ENCODE measurements around the gene PSMD5. TPM values are rescaled to one million over a fixed set of nuclear protein-coding genes. Genes with fewer than 3 reads are reported as not detected.

Gene PSMD5
- total and polyA plus RNA-seq, 10 of the 15 experiments (the other 5 are each of a cell fraction or from before 2014, with no cell fraction given) = 8.8 to 47.7 (median 25.1) TPM

DNA sequence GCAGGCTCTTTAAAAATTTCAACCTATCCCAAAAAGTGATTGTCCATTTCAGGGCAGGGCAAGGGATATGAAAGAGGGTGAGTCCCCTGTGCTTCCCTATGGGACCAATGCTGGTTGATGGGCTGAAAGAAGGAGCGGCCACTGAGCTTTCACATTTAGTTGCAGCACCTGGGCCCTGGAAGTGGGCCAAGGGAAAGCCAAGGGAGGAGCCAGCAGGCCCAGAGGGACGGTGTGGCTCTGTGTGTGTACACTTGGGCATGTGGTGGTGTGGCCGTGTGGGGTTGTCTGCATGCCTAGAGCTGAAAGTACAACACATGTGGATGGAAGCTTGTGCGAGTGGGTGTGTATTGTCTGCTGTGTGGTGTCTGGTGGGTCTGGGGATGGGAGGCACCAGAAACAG lies 14.0 kb upstream of the PSMD5 start:
- SMC1A ChIA-PET (ENCODE audit: uncharacterized antibody, unreplicated experiment) = interaction anchor here (1.6 kb wide), 1 partner anchor 11 kb away, joined by 3 read pairs; no protein-coding TSS in a partner anchor

More for the DNA sequence above, 14.0 kb upstream of the PSMD5 start:
- RAD21 ChIA-PET (ENCODE audit: unreplicated experiment) = no interaction called here
- POLR2A ChIA-PET = no interaction called here
- Histone ChIP-seq H3K9me3 (replicated peaks; ENCODE audit: control insufficient read depth, insufficient read depth, low read length) (no peaks in the 10 kb centered on the region), H3K4me3 (no peak overlapping the region), H2AFZ (ENCODE audit: control insufficient read depth, low read depth, low read length) (no peak overlapping the region), H3K27me3 (replicated peaks in 1 of 2; ENCODE audit: control insufficient read depth in 2 of 2, insufficient read depth in 2 of 2, low read length in 1 of 2) (no peaks in the 10 kb centered on the region), H3K4me1 (ENCODE audit: control insufficient read depth, insufficient read depth, low read length) (no peaks in the 10 kb centered on the region), H4K20me1 (ENCODE audit: control insufficient read depth, insufficient read depth) (no peaks in the 10 kb centered on the region), H3K9ac (ENCODE audit: control insufficient read depth, insufficient read depth, low read length) (no peak overlapping the region), H3K27ac (ENCODE audit: control insufficient read depth, insufficient read depth) (no peak overlapping the region), H3K79me2 (ENCODE audit: control insufficient read depth, insufficient read depth, low read length) (no peaks in the 10 kb centered on the region), H3K4me2 (ENCODE audit: control insufficient read depth, insufficient read depth) (no peak overlapping the region), H3K36me3 (ENCODE audit: control insufficient read depth in 2 of 2, insufficient read depth in 2 of 2, low read length in 1 of 2) (peaks cover 31 to 33% of the 10 kb centered on the region in 2 experiments)
- DNase-seq (ENCODE audit: low read depth, low spot score) = no peak
- no peak for ATAC-seq
- FAIRE-seq = no peak
- TF ChIP-seq TAF1 (IDR thresholded peaks at IDR 0.05; ENCODE audit: borderline replicate concordance, low read depth, low read length) (no peak), NFXL1 (IDR thresholded peaks at IDR 0.05; ENCODE audit: borderline replicate concordance) (no peak), PML (IDR thresholded peaks at IDR 0.05; ENCODE audit: low read length) (no peak), CHD4 (IDR thresholded peaks at IDR 0.05) (no peak), SIX5 (IDR thresholded peaks at IDR 0.05; ENCODE audit: low read depth, low read length, severe bottlenecking) (no peak), YY1 (IDR thresholded peaks at IDR 0.05; ENCODE audit: low read depth, low read length) (no peak)
- TF ChIP-seq, protein P1, sequence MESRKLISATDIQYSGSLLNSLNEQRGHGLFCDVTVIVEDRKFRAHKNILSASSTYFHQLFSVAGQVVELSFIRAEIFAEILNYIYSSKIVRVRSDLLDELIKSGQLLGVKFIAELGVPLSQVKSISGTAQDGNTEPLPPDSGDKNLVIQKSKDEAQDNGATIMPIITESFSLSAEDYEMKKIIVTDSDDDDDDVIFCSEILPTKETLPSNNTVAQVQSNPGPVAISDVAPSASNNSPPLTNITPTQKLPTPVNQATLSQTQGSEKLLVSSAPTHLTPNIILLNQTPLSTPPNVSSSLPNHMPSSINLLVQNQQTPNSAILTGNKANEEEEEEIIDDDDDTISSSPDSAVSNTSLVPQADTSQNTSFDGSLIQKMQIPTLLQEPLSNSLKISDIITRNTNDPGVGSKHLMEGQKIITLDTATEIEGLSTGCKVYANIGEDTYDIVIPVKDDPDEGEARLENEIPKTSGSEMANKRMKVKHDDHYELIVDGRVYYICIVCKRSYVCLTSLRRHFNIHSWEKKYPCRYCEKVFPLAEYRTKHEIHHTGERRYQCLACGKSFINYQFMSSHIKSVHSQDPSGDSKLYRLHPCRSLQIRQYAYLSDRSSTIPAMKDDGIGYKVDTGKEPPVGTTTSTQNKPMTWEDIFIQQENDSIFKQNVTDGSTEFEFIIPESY (IDR thresholded peaks at IDR 0.05) = no peak
- CTCF ChIA-PET = no interaction called here
- intact Hi-C loops (cut with micrococcal nuclease; ENCODE audit: unreplicated experiment) (no loop called here), in situ Hi-C loops (cut with MboI) (no loop called here)
- no TSS peak for BruUV-seq (replicated peaks)
- WGBS (ENCODE audit: insufficient coverage, insufficient replicate concordance, low lambda C conversion rate, missing lambda C conversion rate) = 94% methylated on average over 4 of the region's 4 CpGs

All from GM12878 (cell line).